Ectodermal cell (in vitro differentiated cells): ENCODE results near the gene MPRIP.
"Not testable (repeated sequence)": the region's sequence is repeated elsewhere in the genome, so short reads cannot be mapped to it uniquely, and the experiment has no call there.

ENCODE experiments used
- H3K27ac ChIP-seq: 2 replicates; pipeline ENCODE4 v1.7.0; 2013; ENCODE audit warnings: mild to moderate bottlenecking, low read depth, low read length; ENCODE audit not compliant: insufficient read depth, poor library complexity, severe bottlenecking
- H3K27me3 ChIP-seq: 2 replicates; pipeline ENCODE4 v1.7.0; 2013; ENCODE audit warnings: mild to moderate bottlenecking, low read length; ENCODE audit not compliant: insufficient read depth, control insufficient read depth, poor library complexity, severe bottlenecking
- H3K36me3 ChIP-seq: one replicate; pipeline ENCODE4 v1.7.0; 2013; ENCODE audit warnings: low read length; ENCODE audit not compliant: control insufficient read depth, insufficient read depth
- H3K4me1 ChIP-seq: one replicate; pipeline ENCODE4 v1.7.0; 2013; ENCODE audit warnings: low read length; ENCODE audit not compliant: control insufficient read depth, insufficient read depth
- H3K4me3 ChIP-seq: 2 replicates; pipeline ENCODE4 v1.7.0; 2013; ENCODE audit warnings: low read depth, low read length, control low read depth; ENCODE audit not compliant: insufficient read depth
- H3K9me3 ChIP-seq: 2 replicates; pipeline ENCODE4 v1.7.0; 2013; ENCODE audit warnings: mild to moderate bottlenecking, low read length, moderate library complexity; ENCODE audit not compliant: control insufficient read depth
- WGBS, 2 experiments: methylation state at CpG; one replicate each; pipeline ENCODE4 v1.1.7; 2013; ENCODE audit warnings: missing lambda C conversion rate in 2 of 2; 5-methylcytosine and 5-hydroxymethylcytosine counted together

MPRIP gene

DNA sequence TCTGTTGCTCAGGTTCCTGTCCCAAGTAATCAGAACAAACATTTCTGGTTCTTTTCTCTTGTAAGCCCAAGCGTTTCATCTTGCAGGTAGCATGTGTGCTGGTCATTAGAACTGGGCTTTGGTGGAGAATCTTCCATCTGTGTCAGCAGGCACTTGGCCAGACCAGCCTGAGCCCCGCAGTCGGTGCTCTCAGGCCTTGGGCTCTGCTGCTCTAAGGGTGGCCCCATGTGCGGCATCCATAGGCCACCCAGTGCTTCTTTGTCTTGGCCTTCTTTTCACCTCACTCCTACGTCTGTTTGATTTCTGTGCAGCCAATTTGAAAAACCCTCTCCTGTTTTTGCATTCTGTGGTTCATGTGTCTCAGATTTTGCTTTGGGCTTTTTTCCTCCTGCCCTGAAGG, 112.3 kb downstream of the MPRIP start:
- H3K4me1 ChIP-seq, result no peaks in the 10 kb centered on the region
- H3K36me3 ChIP-seq, result peaks cover 19% of the 10 kb centered on the region
- WGBS, 2 experiments, result 89 to 92% methylated on average over 5 of the region's 5 CpGs
- no peaks in the 10 kb centered on the region for H3K9me3 ChIP-seq
- no peak overlapping the region for H3K27ac ChIP-seq
- no peak overlapping the region for H3K4me3 ChIP-seq
- no peaks in the 10 kb centered on the region for H3K27me3 ChIP-seq

GRCh38 chr17:17154981-17155380, 112.7 kb downstream of the MPRIP start:
- Histone ChIP-seq H3K9me3 (no peaks in the 10 kb centered on the region), H3K36me3 (peaks cover 19% of the 10 kb centered on the region), H3K27me3 (no peaks in the 10 kb centered on the region), H3K4me3 (no peak overlapping the region), H3K27ac (no peak overlapping the region), H3K4me1 (no peaks in the 10 kb centered on the region)
- 94 to 97% methylated on average over 8 of the region's 8 CpGs for WGBS, 2 experiments

DNA sequence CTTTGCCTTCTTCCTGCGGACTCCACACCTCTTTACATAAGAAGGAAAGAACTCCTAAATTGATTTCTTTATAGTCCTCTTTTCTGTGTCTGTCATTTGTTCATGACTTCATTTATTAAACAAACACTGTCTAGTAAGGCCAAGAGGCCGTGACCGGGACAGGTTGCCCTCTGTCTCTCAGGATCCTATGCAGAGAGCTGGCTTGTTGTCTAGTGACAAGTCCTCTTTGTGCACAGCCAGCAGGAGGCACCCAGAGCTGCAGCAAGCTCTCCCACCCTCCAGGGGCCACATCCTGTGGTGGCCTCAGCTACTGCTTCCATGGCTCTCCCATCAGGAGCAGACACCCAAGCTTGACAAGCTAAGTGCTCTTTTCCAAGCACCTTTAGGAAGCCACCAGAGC, 113.3 kb downstream of the MPRIP start:
- H3K4me1 ChIP-seq, result no peaks in the 10 kb centered on the region
- WGBS, 2 experiments, result 95 to 99% methylated on average over 3 of the region's 3 CpGs
- no peak overlapping the region for H3K4me3 ChIP-seq
- H3K27ac ChIP-seq, result no peak overlapping the region
- H3K36me3 ChIP-seq, result peaks cover 19% of the 10 kb centered on the region
- no peaks in the 10 kb centered on the region for H3K9me3 ChIP-seq
- H3K27me3 ChIP-seq, result no peaks in the 10 kb centered on the region

DNA sequence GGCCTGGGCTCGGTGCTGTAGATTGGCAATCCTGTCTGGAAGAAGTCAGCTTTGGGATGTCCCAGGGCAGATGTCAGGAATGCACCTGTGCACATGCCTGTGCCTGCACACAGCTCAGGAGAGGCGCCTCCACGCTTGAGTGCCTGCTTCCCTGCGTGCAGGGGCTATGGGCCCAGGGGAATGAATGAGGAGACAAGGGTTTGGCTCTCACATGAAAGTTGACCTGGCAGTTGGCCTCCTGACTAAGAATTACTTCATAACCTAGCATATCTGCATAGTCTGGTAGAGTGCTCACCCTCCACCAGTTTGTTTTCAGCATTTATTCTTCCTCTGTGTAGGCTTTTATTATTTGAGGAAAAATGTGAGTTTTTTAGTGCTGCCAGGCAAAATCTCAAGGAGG, 113.8 kb downstream of the MPRIP start:
- Histone ChIP-seq H3K4me1 (no peaks in the 10 kb centered on the region), H3K36me3 (peaks cover 20% of the 10 kb centered on the region), H3K4me3 (no peak overlapping the region), H3K27ac (no peak overlapping the region), H3K27me3 (no peaks in the 10 kb centered on the region), H3K9me3 (no peaks in the 10 kb centered on the region)
- 92 to 94% methylated on average over 4 of the region's 4 CpGs for WGBS, 2 experiments

GRCh38 chr17:17156511-17156910, 114.3 kb downstream of the MPRIP start:
- 92 to 95% methylated on average over 10 of the region's 10 CpGs for WGBS, 2 experiments
- Histone ChIP-seq H3K4me3 (no peak overlapping the region), H3K9me3 (no peaks in the 10 kb centered on the region), H3K4me1 (no peaks in the 10 kb centered on the region), H3K36me3 (peaks cover 24% of the 10 kb centered on the region), H3K27me3 (no peaks in the 10 kb centered on the region), H3K27ac (no peak overlapping the region)

DNA sequence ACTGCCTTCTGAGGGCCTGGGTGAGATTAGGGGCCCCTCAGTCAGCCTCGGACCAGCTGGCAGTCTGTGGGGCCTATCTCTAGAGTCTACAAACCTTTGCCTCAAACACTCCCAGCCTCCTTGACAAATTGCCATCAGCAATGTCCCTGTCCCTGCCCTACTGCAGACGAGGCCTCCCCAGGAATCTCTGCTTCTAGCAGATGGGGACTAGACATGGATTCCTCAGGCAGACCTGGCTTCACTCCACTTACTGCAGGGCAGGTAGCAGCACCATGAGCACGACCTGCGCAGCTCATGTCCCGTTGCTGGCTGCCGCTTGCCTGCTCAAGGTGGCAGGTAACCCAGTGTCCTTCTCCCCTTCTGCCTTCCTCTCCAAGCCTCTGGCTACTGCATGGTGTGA, 114.8 kb downstream of the MPRIP start:
- 94 to 95% methylated on average over 6 of the region's 6 CpGs for WGBS, 2 experiments
- Histone ChIP-seq H3K9me3 (no peaks in the 10 kb centered on the region), H3K27me3 (no peaks in the 10 kb centered on the region), H3K27ac (no peak overlapping the region), H3K36me3 (peaks cover 29% of the 10 kb centered on the region), H3K4me1 (no peaks in the 10 kb centered on the region), H3K4me3 (no peak overlapping the region)

DNA sequence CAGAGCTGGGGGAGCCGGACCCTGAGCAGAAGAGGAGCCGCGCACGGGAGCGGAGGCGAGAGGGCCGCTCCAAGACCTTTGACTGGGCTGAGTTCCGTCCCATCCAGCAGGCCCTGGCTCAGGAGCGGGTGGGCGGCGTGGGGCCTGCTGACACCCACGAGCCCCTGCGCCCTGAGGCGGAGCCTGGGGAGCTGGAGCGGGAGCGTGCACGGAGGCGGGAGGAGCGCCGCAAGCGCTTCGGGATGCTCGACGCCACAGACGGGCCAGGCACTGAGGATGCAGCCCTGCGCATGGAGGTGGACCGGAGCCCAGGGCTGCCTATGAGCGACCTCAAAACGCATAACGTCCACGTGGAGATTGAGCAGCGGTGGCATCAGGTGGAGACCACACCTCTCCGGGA, 116.2 kb downstream of the MPRIP start:
- WGBS, 2 experiments, result 97% methylated on average over 33 of the region's 33 CpGs
- H3K4me3 ChIP-seq, H3K27me3 ChIP-seq, H3K9me3 ChIP-seq, H3K27ac ChIP-seq, H3K4me1 ChIP-seq: not testable (repeated sequence)
- peaks cover 30% of the 10 kb centered on the region for H3K36me3 ChIP-seq

DNA sequence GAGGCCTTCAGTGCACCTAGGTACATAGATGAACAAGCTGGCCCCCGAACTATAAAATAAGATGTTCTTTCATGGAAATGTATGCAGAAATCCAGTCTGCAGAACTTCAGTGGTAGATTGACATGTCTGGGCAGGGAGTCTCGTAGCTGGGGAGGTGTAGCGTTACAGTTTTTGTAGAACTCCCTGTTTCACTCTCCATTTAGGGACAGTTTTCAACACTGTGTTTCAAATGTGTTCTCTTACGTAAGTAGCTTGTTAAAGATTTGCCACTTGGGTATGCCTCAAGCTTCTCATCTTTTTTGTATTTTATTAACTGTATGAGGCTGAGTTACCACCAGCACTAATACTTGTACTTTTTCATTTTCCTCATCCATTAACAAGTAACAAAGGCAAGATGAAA, 117.3 kb downstream of the MPRIP start:
- Histone ChIP-seq H3K4me1 (no peaks in the 10 kb centered on the region), H3K27ac (no peak overlapping the region), H3K4me3 (no peak overlapping the region), H3K9me3 (no peaks in the 10 kb centered on the region), H3K27me3 (no peaks in the 10 kb centered on the region), H3K36me3 (peaks cover 24% of the 10 kb centered on the region)
- WGBS, 2 experiments, result 95 to 97% methylated on average over 4 of the region's 4 CpGs

DNA sequence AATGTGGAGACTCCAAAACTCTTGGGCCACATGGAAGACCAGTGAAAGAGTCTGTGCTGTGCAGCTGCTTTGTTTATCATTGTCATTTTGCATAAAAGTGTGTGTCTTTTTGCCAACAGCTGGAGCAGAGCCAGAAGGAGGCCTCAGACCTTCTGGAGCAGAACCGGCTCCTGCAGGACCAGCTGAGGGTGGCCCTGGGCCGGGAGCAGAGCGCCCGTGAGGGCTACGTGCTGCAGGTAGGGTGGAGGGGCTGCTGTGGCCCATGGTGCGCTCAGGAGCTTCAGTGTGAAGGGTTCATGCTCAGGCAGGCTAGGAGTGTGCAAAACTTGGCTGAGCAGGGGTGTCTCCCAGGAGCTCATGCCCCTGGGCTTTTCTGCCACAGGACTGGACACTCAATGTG, 118.9 kb downstream of the MPRIP start:
- H3K27ac ChIP-seq, result no peak overlapping the region
- H3K4me1 ChIP-seq, result no peaks in the 10 kb centered on the region
- WGBS, 2 experiments, result 96% methylated on average over 6 of the region's 6 CpGs
- H3K27me3 ChIP-seq, result no peaks in the 10 kb centered on the region
- peaks cover 24% of the 10 kb centered on the region for H3K36me3 ChIP-seq
- no peak overlapping the region for H3K4me3 ChIP-seq
- H3K9me3 ChIP-seq, result no peaks in the 10 kb centered on the region

DNA sequence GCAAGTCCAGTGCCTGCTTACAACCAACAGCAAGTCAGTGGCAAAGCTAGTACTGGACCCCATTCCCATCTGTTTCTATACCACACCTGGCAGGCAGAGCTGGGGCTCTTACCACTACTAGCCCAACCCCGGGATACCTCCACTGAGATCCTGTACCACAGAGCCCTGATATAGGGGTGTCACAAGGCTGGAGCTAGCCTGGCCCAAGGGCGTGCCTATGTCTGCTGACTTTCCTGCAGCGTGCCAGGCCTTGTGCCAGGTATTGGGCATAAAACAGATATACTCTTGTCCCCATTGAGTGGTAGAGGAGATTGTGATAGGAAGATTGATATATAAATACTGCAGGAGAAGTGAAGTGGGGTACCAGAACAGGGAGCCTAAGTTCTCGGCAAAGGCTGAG, 119.5 kb downstream of the MPRIP start:
- Histone ChIP-seq H3K4me3 (no peak overlapping the region), H3K9me3 (no peaks in the 10 kb centered on the region), H3K36me3 (peaks cover 26% of the 10 kb centered on the region), H3K4me1 (no peaks in the 10 kb centered on the region), H3K27ac (no peak overlapping the region), H3K27me3 (no peaks in the 10 kb centered on the region)
- 96 to 97% methylated on average over 4 of the region's 4 CpGs for WGBS, 2 experiments

DNA sequence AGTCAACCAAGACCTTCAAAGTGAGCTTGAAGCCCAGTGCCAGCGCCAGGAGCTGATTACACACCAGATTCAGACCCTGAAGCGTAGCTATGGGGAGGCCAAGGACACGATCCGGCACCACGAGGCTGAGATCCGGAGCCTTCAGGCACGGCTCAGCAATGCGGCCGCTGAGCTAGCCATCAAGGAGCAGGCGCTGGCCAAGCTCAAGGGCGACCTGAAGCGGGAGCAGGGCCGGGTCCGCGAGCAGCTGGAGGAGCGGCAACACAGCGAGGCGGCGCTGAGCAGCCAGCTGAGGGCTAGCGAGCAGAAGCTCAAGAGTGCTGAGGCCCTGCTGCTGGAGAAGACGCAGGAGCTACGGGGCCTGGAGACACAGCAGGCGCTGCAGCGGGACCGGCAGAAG, 121.9 kb downstream of the MPRIP start:
- H3K4me3 ChIP-seq, result no peak overlapping the region
- peaks cover 26% of the 10 kb centered on the region for H3K36me3 ChIP-seq
- no peaks in the 10 kb centered on the region for H3K4me1 ChIP-seq
- H3K27ac ChIP-seq, result no peak overlapping the region
- H3K9me3 ChIP-seq, result no peaks in the 10 kb centered on the region
- no peaks in the 10 kb centered on the region for H3K27me3 ChIP-seq
- WGBS, 2 experiments, result 96% methylated on average over 25 of the region's 25 CpGs
